Astrocyte (in vitro differentiated cells and primary cell): ENCODE results near the gene SAMD5.

Experiments used
- CTCF ChIP-seq: IDR thresholded peaks from 2 replicates; pipeline ENCODE4 v1.5.1; 2011; ENCODE audit warnings: low read depth, mild to moderate bottlenecking, inconsistent platforms, low read length, moderate library complexity; ENCODE audit not compliant: insufficient read depth
- EZH2 ChIP-seq: IDR thresholded peaks from 2 replicates; pipeline ENCODE4 v1.6.1; 2012; ENCODE audit warnings: mild to moderate bottlenecking, low read length, inconsistent platforms; ENCODE audit not compliant: insufficient read depth

DNA sequence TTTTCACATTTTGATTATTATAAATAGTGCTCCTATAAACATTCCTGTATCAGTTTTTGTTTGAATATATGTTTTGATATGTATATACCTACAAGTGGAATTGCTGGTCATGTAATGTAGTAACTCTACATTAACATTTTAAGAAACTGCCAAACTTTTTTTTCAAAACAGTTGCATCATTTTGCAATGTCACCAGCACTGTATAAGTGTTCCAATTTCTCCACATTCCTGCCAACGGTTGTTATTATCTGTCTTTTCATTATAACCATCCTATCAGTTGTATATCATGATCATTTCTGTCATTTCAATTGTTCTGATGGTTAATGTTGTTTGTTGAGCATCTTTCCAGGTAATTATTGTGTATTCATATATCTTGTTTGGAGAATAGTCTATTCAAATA lies 44.8 kb upstream of the SAMD5 start:
- TF ChIP-seq CTCF: no peak
- no peak for TF ChIP-seq EZH2
